T-helper 1 cell treated with Interleukin-12 subunit alpha and Interleukin-12 subunit beta and Interleukin-4 antibody, amounts not matched to agents 30 μg/mL and 1 μg/mL, for 36 hours (primary cell): ENCODE measurements around the gene RHBDL1.

Experiments used
- H3K27ac Mint-ChIP-seq: one replicate; pipeline ENCODE4 v1.8.0; 2021; ENCODE audit warnings: mild to moderate bottlenecking, mixed read lengths
- H3K27me3 Mint-ChIP-seq: one replicate; pipeline ENCODE4 v1.8.0; 2021; ENCODE audit warnings: low read depth, mixed read lengths
- H3K36me3 Mint-ChIP-seq: one replicate; pipeline ENCODE4 v1.8.0; 2021; ENCODE audit warnings: low read depth, mixed read lengths
- H3K4me1 Mint-ChIP-seq: one replicate; pipeline ENCODE4 v1.8.0; 2021; ENCODE audit warnings: low read depth, mixed read lengths
- H3K4me3 Mint-ChIP-seq: one replicate; pipeline ENCODE4 v1.8.0; 2021; ENCODE audit warnings: mild to moderate bottlenecking, moderate library complexity, mixed read lengths
- H3K9me3 Mint-ChIP-seq: one replicate; pipeline ENCODE4 v1.8.0; 2021; ENCODE audit warnings: mixed read lengths

The RHBDL1 gene

GRCh38 chr16:724188-725040 is 48.9 kb downstream of the RHBDL1 start:
- H3K36me3 Mint-ChIP-seq = no peaks in the 10 kb centered on the region
- no peaks in the 10 kb centered on the region for H3K9me3 Mint-ChIP-seq
- H3K4me3 Mint-ChIP-seq = no peak overlapping the region
- peaks cover 6% of the 10 kb centered on the region for H3K4me1 Mint-ChIP-seq
- H3K27ac Mint-ChIP-seq = no peak overlapping the region
- H3K27me3 Mint-ChIP-seq = peaks cover 7% of the 10 kb centered on the region

- H3K4me3 Mint-ChIP-seq = no peak overlapping the region
- peaks cover 6% of the 10 kb centered on the region for H3K4me1 Mint-ChIP-seq
- H3K27ac Mint-ChIP-seq = no peak overlapping the region
- H3K27me3 Mint-ChIP-seq = peaks cover 4% of the 10 kb centered on the region
- no peaks in the 10 kb centered on the region for H3K9me3 Mint-ChIP-seq
- H3K36me3 Mint-ChIP-seq = no peaks in the 10 kb centered on the region
Observed at GRCh38 chr16:725041-725376, 49.5 kb downstream of the RHBDL1 start.

- Mint-ChIP-seq H3K9me3 (no peaks in the 10 kb centered on the region), H3K27me3 (peaks cover 4% of the 10 kb centered on the region), H3K27ac (no peak overlapping the region), H3K36me3 (no peaks in the 10 kb centered on the region), H3K4me3 (no peak overlapping the region), H3K4me1 (peaks cover 1% of the 10 kb centered on the region)
Observed at GRCh38 chr16:725463-726187, 50.2 kb downstream of the RHBDL1 start.

GRCh38 chr16:726188-726437 is 50.6 kb downstream of the RHBDL1 start:
- peaks cover 1% of the 10 kb centered on the region for H3K4me1 Mint-ChIP-seq
- H3K4me3 Mint-ChIP-seq = no peak overlapping the region
- H3K36me3 Mint-ChIP-seq = no peaks in the 10 kb centered on the region
- H3K27me3 Mint-ChIP-seq = peaks cover 4% of the 10 kb centered on the region
- H3K9me3 Mint-ChIP-seq = no peaks in the 10 kb centered on the region
- H3K27ac Mint-ChIP-seq = no peak overlapping the region

- no peaks in the 10 kb centered on the region for H3K36me3 Mint-ChIP-seq
- H3K27ac Mint-ChIP-seq = peak within 1 kb of the TSS; percentile 6
- no peaks in the 10 kb centered on the region for H3K9me3 Mint-ChIP-seq
- H3K27me3 Mint-ChIP-seq = peaks cover 4% of the 10 kb centered on the region
- peaks cover 1% of the 10 kb centered on the region for H3K4me1 Mint-ChIP-seq
- H3K4me3 Mint-ChIP-seq = peak within 1 kb of the TSS; percentile 68
Observed at GRCh38 chr16:726438-727290, 51.2 kb downstream of the RHBDL1 start, which contains the start of the genes CCDC78 and HAGHL. Gene CCDC78, minus strand, starts transcription at chr16:726443. Its CDS starts 76 bp downstream, at chr16:726367. Gene HAGHL, plus strand, starts transcription at chr16:727106. Its CDS starts 404 bp downstream, at chr16:727510.

GRCh38 chr16:727291-727977 is 52.0 kb downstream of the RHBDL1 start:
- H3K36me3 Mint-ChIP-seq = no peaks in the 10 kb centered on the region
- peaks cover 4% of the 10 kb centered on the region for H3K27me3 Mint-ChIP-seq
- H3K27ac Mint-ChIP-seq = no peak overlapping the region
- peak overlapping the region; percentile 14 for H3K4me3 Mint-ChIP-seq
- H3K9me3 Mint-ChIP-seq = no peaks in the 10 kb centered on the region
- H3K4me1 Mint-ChIP-seq = no peaks in the 10 kb centered on the region
